ENCODE measurements around the gene SLC22A16. TPM values are rescaled to one million over a fixed set of nuclear protein-coding genes. Genes with fewer than 3 reads are reported as not detected.
"Not testable (repeated sequence)": the region's sequence is repeated elsewhere in the genome, so short reads cannot be mapped to it uniquely, and the experiment has no call there.

SLC22A16 gene
- total RNA-seq, 2 experiments from 2014 or later, result not detected

GRCh38 chr6:110512549-110512948 is 36.1 kb upstream of the SLC22A16 start:
- H3K27ac Mint-ChIP-seq; H3K36me3 Mint-ChIP-seq (ENCODE audit: low read depth); ATAC-seq; H3K4me1 Mint-ChIP-seq; H3K9me3 Mint-ChIP-seq (ENCODE audit: low read depth); H3K27me3 Mint-ChIP-seq; DNase-seq; POLR2A ChIA-PET; H3K4me3 Mint-ChIP-seq; intact Hi-C loops (cut with DNase I, micrococcal nuclease): not testable (repeated sequence)
- CTCF ChIA-PET, result interaction anchor here (0.9 kb wide), 1 partner anchor 15 kb away, joined by 4 read pairs; no protein-coding TSS in a partner anchor

GRCh38 chr6:110511401-110511800 is 35.0 kb upstream of the SLC22A16 start:
- H3K4me1 Mint-ChIP-seq, result no peaks in the 10 kb centered on the region
- DNase-seq (no peak), ATAC-seq (no peak)
- ChIA-PET CTCF (interaction anchor here (1.0 kb wide), 1 partner anchor 459 kb away, joined by 5 read pairs; no protein-coding TSS in a partner anchor), POLR2A (no interaction called here)
- H3K9me3 Mint-ChIP-seq (ENCODE audit: low read depth), result no peaks in the 10 kb centered on the region
- no peaks in the 10 kb centered on the region for H3K36me3 Mint-ChIP-seq (ENCODE audit: low read depth)
- no peaks in the 10 kb centered on the region for H3K27me3 Mint-ChIP-seq
- intact Hi-C loops (cut with DNase I, micrococcal nuclease), result no loop called here
- no peak overlapping the region for H3K27ac Mint-ChIP-seq
- H3K4me3 Mint-ChIP-seq, result no peak overlapping the region

- no peaks in the 10 kb centered on the region for H3K9me3 Mint-ChIP-seq (ENCODE audit: low read depth)
- H3K4me1 Mint-ChIP-seq, result no peaks in the 10 kb centered on the region
- intact Hi-C loops (cut with DNase I, micrococcal nuclease), result no loop called here
- no peak overlapping the region for H3K4me3 Mint-ChIP-seq
- no peaks in the 10 kb centered on the region for H3K27me3 Mint-ChIP-seq
- POLR2A ChIA-PET, result no interaction called here
- H3K27ac Mint-ChIP-seq, result no peak overlapping the region
- peak; percentile 47 for ATAC-seq
- H3K36me3 Mint-ChIP-seq (ENCODE audit: low read depth), result no peaks in the 10 kb centered on the region
- CTCF ChIA-PET, result interaction anchor here (0.7 kb wide), 1 partner anchor 31 kb away, joined by 5 read pairs; no protein-coding TSS in a partner anchor
- no peak for DNase-seq
Measured at GRCh38 chr6:110509617-110510241, 33.3 kb upstream of the SLC22A16 start.

GRCh38 chr6:110504891-110505290 is 28.5 kb upstream of the SLC22A16 start:
- intact Hi-C loops (cut with DNase I, micrococcal nuclease); H3K4me3 Mint-ChIP-seq; DNase-seq; CTCF ChIA-PET; ATAC-seq; H3K9me3 Mint-ChIP-seq (ENCODE audit: low read depth); POLR2A ChIA-PET; H3K27me3 Mint-ChIP-seq; H3K4me1 Mint-ChIP-seq; H3K27ac Mint-ChIP-seq; H3K36me3 Mint-ChIP-seq (ENCODE audit: low read depth): not testable (repeated sequence)

GRCh38 chr6:110495949-110496348 is 19.5 kb upstream of the SLC22A16 start:
- intact Hi-C loops (cut with DNase I, micrococcal nuclease), result no loop called here
- H3K4me3 Mint-ChIP-seq, result no peak overlapping the region

GRCh38 chr6:110493253-110493800 is 16.9 kb upstream of the SLC22A16 start:
- H3K36me3 Mint-ChIP-seq (ENCODE audit: low read depth), result no peaks in the 10 kb centered on the region
- no peak overlapping the region for H3K4me3 Mint-ChIP-seq
- H3K27me3 Mint-ChIP-seq, result peaks cover 8% of the 10 kb centered on the region
- DNase-seq (no peak), ATAC-seq (no peak)
- no peaks in the 10 kb centered on the region for H3K9me3 Mint-ChIP-seq (ENCODE audit: low read depth)
- CTCF ChIA-PET, result no interaction called here
- intact Hi-C loops (cut with DNase I, micrococcal nuclease), result no loop called here
- H3K27ac Mint-ChIP-seq, result no peak overlapping the region
- peaks cover 4% of the 10 kb centered on the region for H3K4me1 Mint-ChIP-seq
- POLR2A ChIA-PET, result no interaction called here

More at GRCh38 chr6:110495949-110496348, 19.5 kb upstream of the SLC22A16 start:
- ATAC-seq, result no peak
- Mint-ChIP-seq H3K4me1 (peaks cover 4% of the 10 kb centered on the region), H3K36me3 (ENCODE audit: low read depth) (no peaks in the 10 kb centered on the region), H3K9me3 (ENCODE audit: low read depth) (no peaks in the 10 kb centered on the region), H3K27ac (no peak overlapping the region), H3K27me3 (peaks cover 11% of the 10 kb centered on the region)
- DNase-seq, result no peak
- ChIA-PET POLR2A (no interaction called here), CTCF (no interaction called here)

- Mint-ChIP-seq H3K9me3 (ENCODE audit: low read depth) (no peaks in the 10 kb centered on the region), H3K4me1 (peaks cover 4% of the 10 kb centered on the region), H3K27ac (no peak overlapping the region), H3K36me3 (ENCODE audit: low read depth) (no peaks in the 10 kb centered on the region), H3K27me3 (peaks cover 6% of the 10 kb centered on the region), H3K4me3 (no peak overlapping the region)
- intact Hi-C loops (cut with DNase I, micrococcal nuclease), result no loop called here
- ATAC-seq, result peak; percentile 16
- POLR2A ChIA-PET, result no interaction called here
- CTCF ChIA-PET, result no interaction called here
- DNase-seq, result no peak
Measured at GRCh38 chr6:110492584-110492983, 16.2 kb upstream of the SLC22A16 start.

- no peak for DNase-seq
- POLR2A ChIA-PET, result no interaction called here
- Mint-ChIP-seq H3K4me3 (no peak overlapping the region), H3K27me3 (peaks cover 7% of the 10 kb centered on the region), H3K27ac (no peak overlapping the region), H3K36me3 (ENCODE audit: low read depth) (no peaks in the 10 kb centered on the region), H3K4me1 (peaks cover 4% of the 10 kb centered on the region), H3K9me3 (ENCODE audit: low read depth) (no peaks in the 10 kb centered on the region)
- peak; percentile 51 for ATAC-seq
- intact Hi-C loops (cut with DNase I, micrococcal nuclease), result no loop called here
- CTCF ChIA-PET, result no interaction called here
Measured at GRCh38 chr6:110491644-110492317, 15.4 kb upstream of the SLC22A16 start.

- Mint-ChIP-seq H3K27me3 (peaks cover 7% of the 10 kb centered on the region), H3K4me3 (no peak overlapping the region), H3K27ac (no peak overlapping the region), H3K4me1 (peaks cover 4% of the 10 kb centered on the region), H3K36me3 (ENCODE audit: low read depth) (no peaks in the 10 kb centered on the region), H3K9me3 (ENCODE audit: low read depth) (no peaks in the 10 kb centered on the region)
- DNase-seq (no peak), ATAC-seq (no peak)
- intact Hi-C loops (cut with DNase I, micrococcal nuclease), result no loop called here
- ChIA-PET POLR2A (interaction anchor here (0.6 kb wide), 1 partner anchor 375 kb away, joined by 4 read pairs; no protein-coding TSS in a partner anchor), CTCF (no interaction called here)
Measured at GRCh38 chr6:110491299-110491643, 14.9 kb upstream of the SLC22A16 start.

- ATAC-seq, result no peak
- ChIA-PET CTCF (no interaction called here), POLR2A (no interaction called here)
- peaks cover 4% of the 10 kb centered on the region for H3K4me1 Mint-ChIP-seq
- intact Hi-C loops (cut with DNase I, micrococcal nuclease), result no loop called here
- no peaks in the 10 kb centered on the region for H3K36me3 Mint-ChIP-seq (ENCODE audit: low read depth)
- H3K9me3 Mint-ChIP-seq (ENCODE audit: low read depth), result no peaks in the 10 kb centered on the region
- H3K4me3 Mint-ChIP-seq, result no peak overlapping the region
- H3K27ac Mint-ChIP-seq, result no peak overlapping the region
- H3K27me3 Mint-ChIP-seq, result peaks cover 10% of the 10 kb centered on the region
- DNase-seq, result no peak
Measured at GRCh38 chr6:110490110-110490509, 13.7 kb upstream of the SLC22A16 start.

GRCh38 chr6:110488606-110489190 is 12.3 kb upstream of the SLC22A16 start:
- Mint-ChIP-seq H3K27me3 (peaks cover 11% of the 10 kb centered on the region), H3K9me3 (ENCODE audit: low read depth) (no peaks in the 10 kb centered on the region), H3K27ac (no peak overlapping the region), H3K4me1 (peaks cover 4% of the 10 kb centered on the region), H3K4me3 (no peak overlapping the region), H3K36me3 (ENCODE audit: low read depth) (no peaks in the 10 kb centered on the region)
- no peak for ATAC-seq
- POLR2A ChIA-PET, result no interaction called here
- intact Hi-C loops (cut with DNase I, micrococcal nuclease), result no loop called here
- CTCF ChIA-PET, result no interaction called here
- DNase-seq, result no peak

GRCh38 chr6:110487968-110488381 is 11.6 kb upstream of the SLC22A16 start:
- ATAC-seq; CTCF ChIA-PET; H3K4me3 Mint-ChIP-seq; H3K4me1 Mint-ChIP-seq; POLR2A ChIA-PET; intact Hi-C loops (cut with DNase I, micrococcal nuclease); H3K27ac Mint-ChIP-seq; H3K9me3 Mint-ChIP-seq (ENCODE audit: low read depth); DNase-seq; H3K36me3 Mint-ChIP-seq (ENCODE audit: low read depth): not testable (repeated sequence)
- peaks cover 11% of the 10 kb centered on the region for H3K27me3 Mint-ChIP-seq

All from activated CD4-positive, alpha-beta T cell treated with anti-CD3 and anti-CD28 coated beads for 36 hours (primary cell).